Endothelial cell of umbilical vein (primary cell): ENCODE data around the gene CDC45. TPM values are rescaled to one million over a fixed set of nuclear protein-coding genes. Genes with fewer than 3 reads are reported as not detected.

ENCODE experiments used
- BruUV-seq: library from RNA; stranded (reverse); fragments of 400-500 nt; replicated peaks from 2 replicates; lab custom pipeline; 2021; lab: Mats Ljungman, UMichigan
- CTCF ChIA-PET: fragments of 300-600, 350-600 bp; sonication (Branson Sonifier 250); formaldehyde crosslinking; loops from one replicate; lab custom pipeline; 2021; ENCODE audit warnings: antibody characterized with exemption, inconsistent platforms; lab: Charles Lee
- POLR2A ChIA-PET: fragments of 300-600, 350-600 bp; sonication (Branson Sonifier 250); formaldehyde crosslinking; loops from one replicate; lab custom pipeline; 2021; ENCODE audit warnings: antibody characterized with exemption, inconsistent platforms; lab: Charles Lee
- DNase-seq: peaks from one replicate; pipeline ENCODE4 v3.0.0-alpha.2; 2011; ENCODE audit warnings: low read depth, low spot score
- FAIRE-seq: peaks from 2 replicates; lab custom pipeline; 2011; peaks lifted over from hg19 to GRCh38; lab: Jason Lieb, UNC
- H2AFZ ChIP-seq: 2 replicates; pipeline ENCODE4 v1.6.0; 2012; ENCODE audit warnings: low read depth, low read length, control low read depth, inconsistent platforms
- H3K27ac ChIP-seq: 2 replicates; pipeline ENCODE4 v1.5.1; 2011; ENCODE audit warnings: low read depth, mild to moderate bottlenecking, control low read depth, low read length, moderate library complexity; ENCODE audit not compliant: insufficient read depth
- H3K27me3 ChIP-seq, 2 experiments: 2 replicates each; pipeline versions ENCODE4 v1.6.0 to v1.6.1; 2011; ENCODE audit warnings: low read length in 2 of 2, mixed read lengths in 1 of 2; ENCODE audit not compliant: control insufficient read depth in 2 of 2, insufficient read depth in 2 of 2
- H3K36me3 ChIP-seq, 2 experiments: 2 replicates in 1 of 2; 3 replicates in 1 of 2; pipeline ENCODE4 v1.5.1; 2011; ENCODE audit warnings: low read length in 2 of 2, mild to moderate bottlenecking in 1 of 2, moderate library complexity in 1 of 2; ENCODE audit not compliant: control insufficient read depth in 2 of 2, insufficient read depth in 2 of 2; ENCODE audit errors: extremely low read depth in 1 of 2
- H3K4me1 ChIP-seq: 3 replicates; pipeline ENCODE4 v1.5.1; 2011; ENCODE audit warnings: mild to moderate bottlenecking, low read length; ENCODE audit not compliant: control insufficient read depth, insufficient read depth; ENCODE audit errors: extremely low read depth
- H3K4me2 ChIP-seq: 2 replicates; pipeline ENCODE4 v1.6.1; 2011; ENCODE audit warnings: low read length, control low read depth, mixed read lengths; ENCODE audit not compliant: insufficient read depth
- H3K4me3 ChIP-seq, 3 experiments: fragments of 200-600 bp in 1 of 3; sonication (generic), shearing (Covaris generic) in 1 of 3; replicated peaks in 1 of 3; 2 replicates each; pipeline ENCODE4 v1.5.1; 2011 to 2016; ENCODE audit warnings: control low read depth in 3 of 3, low read length in 3 of 3, mild to moderate bottlenecking in 2 of 3, inconsistent platforms in 1 of 3, low read depth in 1 of 3, moderate library complexity in 1 of 3; ENCODE audit not compliant: insufficient read depth in 1 of 3
- H3K79me2 ChIP-seq: 2 replicates; pipeline ENCODE4 v1.6.0; 2012; ENCODE audit warnings: low read length, inconsistent platforms; ENCODE audit not compliant: control insufficient read depth, insufficient read depth
- H3K9ac ChIP-seq: replicated peaks from 2 replicates; pipeline ENCODE3; 2011; ENCODE audit warnings: low read length, control low read depth; ENCODE audit not compliant: insufficient read depth; ENCODE audit errors: extremely low read depth
- H3K9me1 ChIP-seq: replicated peaks from 3 replicates; pipeline ENCODE4 v1.6.0; 2011; ENCODE audit warnings: mild to moderate bottlenecking, low read length; ENCODE audit not compliant: control insufficient read depth, insufficient read depth; ENCODE audit errors: extremely low read depth
- H3K9me3 ChIP-seq: replicated peaks from 2 replicates; pipeline ENCODE4 v1.5.1; 2012; ENCODE audit warnings: low read length, inconsistent platforms; ENCODE audit not compliant: control insufficient read depth, insufficient read depth
- H4K20me1 ChIP-seq: replicated peaks from 2 replicates; pipeline ENCODE3; 2011; ENCODE audit warnings: mild to moderate bottlenecking, low read length; ENCODE audit not compliant: control insufficient read depth, insufficient read depth; ENCODE audit errors: extremely low read depth
- CTCF ChIP-seq, 2 donors: IDR thresholded peaks; 1 replicate in 1 of 2; 2 replicates in 1 of 2; pipeline ENCODE4 v1.5.1; 2011; ENCODE audit warnings: low read length in 2 of 2, mild to moderate bottlenecking in 2 of 2, moderate library complexity in 2 of 2, control low read depth in 1 of 2, inconsistent platforms in 1 of 2, low read depth in 1 of 2; ENCODE audit not compliant: insufficient read depth in 1 of 2; ENCODE audit errors: extremely low read depth in 1 of 2
- EZH2 ChIP-seq: IDR thresholded peaks from 2 replicates; pipeline ENCODE4 v1.6.1; 2012; ENCODE audit warnings: borderline replicate concordance, low read depth, mild to moderate bottlenecking, moderate library complexity, low read length, inconsistent platforms; ENCODE audit not compliant: severe bottlenecking
- FOS ChIP-seq: IDR thresholded peaks from 2 replicates; pipeline ENCODE4 v1.6.1; 2011; ENCODE audit warnings: mild to moderate bottlenecking, low read length, moderate library complexity, borderline replicate concordance; ENCODE audit not compliant: insufficient read depth
- GATA2 ChIP-seq: IDR thresholded peaks from 2 replicates; pipeline ENCODE4 v1.7.0; 2011; ENCODE audit warnings: low read depth, mild to moderate bottlenecking, moderate library complexity, mixed read lengths, low read length; ENCODE audit not compliant: insufficient read length, insufficient read depth
- JUN ChIP-seq: IDR thresholded peaks from 2 replicates; pipeline ENCODE4 v1.6.1; 2011; ENCODE audit warnings: borderline replicate concordance, low read depth; ENCODE audit not compliant: insufficient read length, insufficient read depth
- MAX ChIP-seq: IDR thresholded peaks from 2 replicates; pipeline ENCODE4 v1.6.1; 2011; ENCODE audit not compliant: insufficient read depth, insufficient read length
- MYC ChIP-seq: IDR thresholded peaks from one replicate; pipeline ENCODE4 v1.6.1; 2011; ENCODE audit warnings: mild to moderate bottlenecking, low read depth, low read length
- POLR2A ChIP-seq: IDR thresholded peaks from 2 replicates; pipeline ENCODE4 v1.6.1; 2012; ENCODE audit warnings: low read depth, mild to moderate bottlenecking, control low read depth, low read length
- POLR2AphosphoS5 ChIP-seq: IDR thresholded peaks from 2 replicates; pipeline ENCODE4 v1.6.1; 2012; ENCODE audit warnings: low read depth, mild to moderate bottlenecking, control low read depth, low read length, moderate library complexity; ENCODE audit not compliant: insufficient read depth
- dilution Hi-C: fragments of 300-500 bp; cut with MboI; formaldehyde crosslinking; loops from one replicate; pipeline ENCODE4 v1.15.0; 2019; ENCODE audit warnings: low sequenced_read_pairs; ENCODE audit not compliant: extremely low pct_ligation_motif_present
- intact Hi-C: fragments of 100-400 bp; cut with micrococcal nuclease; formaldehyde crosslinking; loops from one replicate; pipeline ENCODE4 v1.10.0; 2022
- polyA plus RNA-seq, 4 experiments: library from polyadenylated mRNA; depleted of rRNA in 3 of 4; stranded (reverse) in 3 of 4; unstranded in 1 of 4; fragments of >200 nt; gene quantifications; 2 replicates each; pipeline versions ENCODE4 v1.2.1 to v1.2.3, GENCODE V29; 2011 to 2012; ENCODE audit warnings: missing spikeins in 1 of 4
- total RNA-seq: library from RNA; stranded (reverse); gene quantifications from 2 replicates; pipeline ENCODE4 v1.2.3, GENCODE V29; 2021

Gene CDC45
- total and polyA plus RNA-seq, 2 donors (not counting 3 experiments of a cell fraction or from before 2014, with no cell fraction given), result 36.6 to 40.6 TPM

GRCh38 chr22:19498154-19498865, 18.6 kb downstream of the CDC45 start:
- Histone ChIP-seq H4K20me1 (no peaks in the 10 kb centered on the region), H2AFZ (no peak overlapping the region), H3K9me1 (no peaks in the 10 kb centered on the region), H3K27me3 (no peaks in the 10 kb centered on the region), H3K4me1 (no peaks in the 10 kb centered on the region), H3K9me3 (no peaks in the 10 kb centered on the region), H3K4me3 (no peak overlapping the region), H3K79me2 (no peaks in the 10 kb centered on the region), H3K9ac (no peak overlapping the region), H3K27ac (no peak overlapping the region), H3K4me2 (no peak overlapping the region), H3K36me3 (peaks cover 0 to 6% of the 10 kb centered on the region in 2 experiments)
- no TSS peak for BruUV-seq
- CTCF ChIA-PET, result interaction anchor here (1.0 to 6.6 kb wide), 4 partner anchors 11 to 131 kb away, joined by 3 to 358 read pairs (median 4); no protein-coding TSS in a partner anchor
- DNase-seq (no peak), FAIRE-seq (no peak)
- intact Hi-C loops, result no loop called here
- POLR2A ChIA-PET, result no interaction called here
- dilution Hi-C loops, result no loop called here
- TF ChIP-seq POLR2A, result no peak
- TF ChIP-seq MYC, result no peak
- no peak for TF ChIP-seq JUN
- no peak for TF ChIP-seq CTCF (IDR thresholded peaks at IDR 0.05; ENCODE audit: extremely low read depth in 1 of 2, insufficient read depth in 1 of 2, low read depth in 1 of 2, low read length in 2 of 2)
- TF ChIP-seq GATA2, result no peak
- no peak for TF ChIP-seq FOS
- no peak for TF ChIP-seq EZH2
- TF ChIP-seq POLR2AphosphoS5, result no peak
- no peak for TF ChIP-seq MAX
